ENCODE measurements around the gene C4orf50.

The C4orf50 gene

GRCh38 chr4:6043843-6044242 is 25.6 kb upstream of the C4orf50 start:
- DNase-seq (ENCODE audit: low spot score): no peak

DNA sequence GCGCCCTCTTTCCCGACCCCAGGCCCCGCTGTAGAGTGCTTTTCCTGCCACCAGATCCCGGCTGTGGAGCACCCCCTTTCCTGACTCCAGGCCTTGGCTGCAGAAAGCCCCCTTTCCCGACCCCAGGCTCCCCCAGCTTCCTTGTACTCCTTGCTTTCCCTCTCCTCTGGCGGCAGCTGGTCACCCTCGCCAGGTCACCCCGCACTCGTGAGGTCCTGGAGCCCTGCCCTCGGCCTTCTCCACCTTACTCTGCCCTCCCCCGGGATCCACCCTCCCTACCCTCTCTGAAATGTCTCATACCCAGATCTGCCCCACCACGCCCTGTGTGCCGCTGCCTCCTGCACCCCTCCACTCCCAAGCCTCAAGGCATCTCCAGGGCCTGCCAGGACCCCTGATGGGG is 25.0 kb upstream of the C4orf50 start:
- DNase-seq (ENCODE audit: low spot score): no peak

GRCh38 chr4:6042293-6043063 is 24.2 kb upstream of the C4orf50 start:
- no peak for DNase-seq (ENCODE audit: low spot score)

GRCh38 chr4:6041800-6042199 is 23.6 kb upstream of the C4orf50 start:
- DNase-seq (ENCODE audit: low spot score): no peak

DNA sequence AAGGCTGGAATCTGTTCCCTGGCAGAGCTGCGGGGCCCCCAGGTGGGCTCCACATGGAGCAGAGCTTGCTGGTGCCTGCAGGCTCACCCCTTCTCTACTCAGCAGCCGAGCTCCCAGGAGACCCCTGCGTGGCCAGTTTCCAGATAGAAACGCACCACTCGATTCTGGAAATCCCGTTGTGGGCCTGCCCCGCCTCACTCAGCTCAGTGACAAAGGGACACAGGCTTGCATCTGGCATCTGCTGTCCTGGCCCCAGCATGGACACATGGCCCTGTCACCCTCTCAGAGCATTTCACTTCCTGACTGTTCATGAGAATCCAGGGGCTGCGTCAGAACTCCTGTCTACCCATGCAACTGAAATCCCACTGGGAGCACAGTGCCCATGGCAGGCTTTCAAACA is 20.5 kb upstream of the C4orf50 start:
- DNase-seq (ENCODE audit: low spot score): no peak

- DNase-seq (ENCODE audit: low spot score): no peak
Measured at GRCh38 chr4:6035786-6036185, 17.6 kb upstream of the C4orf50 start.

DNA sequence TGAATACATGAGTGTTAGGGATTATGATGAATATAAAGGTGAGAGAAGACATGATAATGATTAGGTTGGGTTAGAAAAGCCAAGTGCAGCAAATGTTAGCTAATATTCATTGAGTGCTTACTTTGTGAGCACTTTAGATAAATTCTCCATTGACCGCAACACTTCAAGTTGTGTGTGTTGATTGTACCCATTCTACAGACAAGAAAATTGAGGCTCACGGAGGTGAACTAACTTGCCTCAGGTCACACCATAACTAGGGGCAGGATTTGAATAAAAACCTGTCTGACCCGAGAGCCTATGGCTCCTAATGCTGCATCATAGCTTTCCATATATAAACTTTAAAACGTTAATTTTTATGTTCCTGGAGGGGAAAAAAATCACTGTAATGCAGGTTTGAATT is 15.2 kb upstream of the C4orf50 start:
- no peak for DNase-seq (ENCODE audit: low spot score)

DNA sequence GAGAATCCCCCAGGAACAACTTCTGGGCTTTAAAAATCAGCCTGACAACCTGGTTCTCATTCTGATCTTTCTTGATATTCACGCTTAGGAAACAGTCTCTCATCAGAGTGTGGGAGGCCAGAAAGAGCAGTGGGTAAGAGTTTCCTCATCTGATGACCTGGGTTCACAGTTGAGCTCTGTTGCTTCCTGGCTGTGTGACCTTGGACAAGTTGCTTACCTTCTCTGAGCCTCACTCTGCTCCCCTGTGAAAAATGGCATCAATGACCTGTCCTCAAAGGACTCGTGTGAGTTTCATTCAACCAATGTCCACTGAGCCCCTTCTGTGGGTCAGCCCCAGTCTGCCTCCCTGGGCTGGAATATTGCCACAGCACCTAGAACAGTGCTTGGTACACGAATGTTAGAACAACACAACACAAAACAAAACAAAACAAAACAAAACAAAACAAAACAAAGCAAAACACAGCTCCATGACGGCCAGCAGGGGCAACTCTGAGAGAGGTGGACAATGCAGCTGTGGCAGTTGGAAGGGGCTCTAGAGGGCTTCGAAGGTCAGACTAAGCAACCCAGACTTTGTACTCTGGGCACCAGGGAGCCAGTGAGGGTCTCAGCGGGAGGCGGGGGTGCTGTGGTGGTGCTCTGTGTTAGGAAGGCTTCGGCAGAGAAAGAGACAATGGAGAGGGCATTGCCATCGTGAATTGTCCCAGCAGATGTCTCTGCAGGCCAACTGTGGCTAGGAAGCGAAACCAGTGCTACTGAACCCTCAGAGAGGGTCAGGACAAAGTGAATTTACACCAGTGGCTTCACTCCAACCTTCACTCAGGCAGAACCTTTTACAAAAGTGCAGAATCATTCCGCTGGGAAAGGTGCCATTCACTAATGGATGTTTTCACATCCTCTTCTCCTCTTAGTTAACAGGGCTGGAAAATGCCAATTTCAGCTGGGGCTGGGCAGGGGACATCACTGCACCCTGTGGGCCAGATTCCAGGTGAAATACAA is 14.3 kb upstream of the C4orf50 start:
- no peak for DNase-seq (ENCODE audit: low spot score)

DNA sequence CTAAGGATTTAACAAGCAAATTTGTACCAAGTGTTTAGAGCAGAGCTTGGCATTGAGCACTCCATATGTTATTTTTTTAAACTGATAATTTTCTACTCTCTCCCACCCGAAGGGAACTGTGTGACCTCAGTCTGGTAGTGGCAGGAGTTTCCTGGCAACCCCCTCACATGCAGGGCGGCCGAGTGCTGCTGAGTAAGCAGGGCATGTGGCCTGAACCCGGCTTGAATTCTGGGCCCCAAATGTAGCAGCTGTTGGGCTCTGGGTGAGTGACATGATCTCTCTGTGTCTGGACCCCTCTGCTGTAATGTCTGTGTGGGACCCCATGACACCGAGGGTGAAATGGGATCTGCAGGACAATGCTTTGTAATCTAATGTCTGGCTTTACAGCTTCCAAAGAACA is 13.6 kb upstream of the C4orf50 start:
- no peak for DNase-seq (ENCODE audit: low spot score)

DNA sequence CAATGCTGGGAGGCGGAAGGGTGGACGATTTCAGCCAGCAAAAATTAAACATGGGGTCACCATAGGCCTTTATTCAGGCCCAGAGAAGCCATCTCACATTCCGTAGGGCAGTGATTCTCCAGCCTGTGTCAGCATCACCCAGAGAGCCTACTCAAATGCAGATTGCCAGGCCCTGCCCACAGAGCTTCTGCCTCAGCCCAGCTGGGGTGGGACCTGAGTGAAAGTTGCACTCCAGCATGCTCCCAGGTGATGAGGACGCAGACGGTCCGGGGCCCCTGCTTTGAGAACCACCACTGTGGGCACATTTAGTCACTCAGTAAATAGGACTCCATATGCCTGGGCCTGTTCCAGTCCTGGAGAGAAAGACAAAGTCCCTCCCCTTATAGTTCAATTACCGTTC is 12.4 kb upstream of the C4orf50 start:
- DNase-seq (ENCODE audit: low spot score): no peak

DNA sequence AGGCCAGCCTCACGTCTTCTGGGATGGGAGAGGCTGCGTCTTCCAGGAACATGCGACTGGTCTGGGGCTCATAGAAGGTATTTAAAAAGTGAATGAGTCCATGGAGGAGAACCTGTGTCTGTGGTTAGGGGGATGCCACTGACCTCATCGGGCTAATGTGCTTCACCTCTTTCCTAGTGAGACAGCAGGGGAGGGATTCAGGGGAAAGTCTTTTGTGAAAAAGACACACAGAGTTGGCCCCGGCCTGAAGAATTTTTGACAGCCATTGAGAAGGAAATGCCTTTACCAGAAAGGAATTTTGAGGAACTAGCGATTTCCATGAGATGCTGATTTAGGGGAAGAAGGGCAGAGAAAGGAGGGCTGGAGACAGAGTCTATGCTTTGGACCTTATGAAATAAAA is 11.0 kb upstream of the C4orf50 start:
- no peak for DNase-seq (ENCODE audit: low spot score)

- no peak for DNase-seq (ENCODE audit: low spot score)
Measured at GRCh38 chr4:6028168-6028567, 9.9 kb upstream of the C4orf50 start.

DNA sequence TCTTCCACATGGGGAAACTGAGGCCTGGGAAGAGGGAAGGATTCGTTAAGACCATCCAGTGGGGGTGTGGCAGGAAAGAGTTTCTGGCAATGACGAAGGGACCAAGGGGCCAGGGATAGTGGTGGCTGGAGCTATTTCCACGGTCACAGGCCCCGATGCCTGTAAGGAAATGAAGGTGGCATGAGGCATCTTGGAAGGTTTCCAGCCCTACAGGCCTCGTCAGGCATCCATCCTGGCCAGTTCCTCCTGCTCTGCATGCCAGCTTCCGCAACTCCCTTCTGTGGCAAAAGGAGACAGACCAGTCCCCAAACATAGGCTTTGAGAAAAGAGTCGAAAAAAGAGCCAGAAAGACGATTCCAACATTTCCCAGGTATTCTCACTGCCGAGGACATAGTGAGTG is 9.2 kb upstream of the C4orf50 start:
- no peak for DNase-seq (ENCODE audit: low spot score)

GRCh38 chr4:6024313-6024960 is 6.2 kb upstream of the C4orf50 start:
- no peak for DNase-seq (ENCODE audit: low spot score)

DNA sequence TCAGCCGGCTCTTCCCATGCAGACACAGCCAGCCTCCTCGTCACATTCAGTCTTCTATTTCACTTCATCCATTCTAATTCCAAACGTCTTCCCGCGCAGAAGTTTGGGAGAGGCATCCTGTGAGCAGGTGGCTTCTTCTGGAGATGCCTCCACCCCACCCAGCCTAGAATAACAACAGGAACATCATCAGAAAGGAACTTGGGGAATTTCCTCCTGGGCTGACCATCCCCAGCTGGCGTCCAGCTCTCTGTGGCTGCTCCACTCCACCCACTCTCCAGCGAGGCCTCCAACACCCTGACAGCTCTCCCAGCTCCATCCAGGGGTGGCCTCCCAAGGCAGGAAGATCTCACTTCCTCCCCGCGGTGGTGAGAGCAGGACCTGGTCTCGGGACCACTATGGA is 5.5 kb upstream of the C4orf50 start:
- no peak for DNase-seq (ENCODE audit: low spot score)

- DNase-seq (ENCODE audit: low spot score): no peak
Measured at GRCh38 chr4:6022607-6023288, 4.5 kb upstream of the C4orf50 start.

DNA sequence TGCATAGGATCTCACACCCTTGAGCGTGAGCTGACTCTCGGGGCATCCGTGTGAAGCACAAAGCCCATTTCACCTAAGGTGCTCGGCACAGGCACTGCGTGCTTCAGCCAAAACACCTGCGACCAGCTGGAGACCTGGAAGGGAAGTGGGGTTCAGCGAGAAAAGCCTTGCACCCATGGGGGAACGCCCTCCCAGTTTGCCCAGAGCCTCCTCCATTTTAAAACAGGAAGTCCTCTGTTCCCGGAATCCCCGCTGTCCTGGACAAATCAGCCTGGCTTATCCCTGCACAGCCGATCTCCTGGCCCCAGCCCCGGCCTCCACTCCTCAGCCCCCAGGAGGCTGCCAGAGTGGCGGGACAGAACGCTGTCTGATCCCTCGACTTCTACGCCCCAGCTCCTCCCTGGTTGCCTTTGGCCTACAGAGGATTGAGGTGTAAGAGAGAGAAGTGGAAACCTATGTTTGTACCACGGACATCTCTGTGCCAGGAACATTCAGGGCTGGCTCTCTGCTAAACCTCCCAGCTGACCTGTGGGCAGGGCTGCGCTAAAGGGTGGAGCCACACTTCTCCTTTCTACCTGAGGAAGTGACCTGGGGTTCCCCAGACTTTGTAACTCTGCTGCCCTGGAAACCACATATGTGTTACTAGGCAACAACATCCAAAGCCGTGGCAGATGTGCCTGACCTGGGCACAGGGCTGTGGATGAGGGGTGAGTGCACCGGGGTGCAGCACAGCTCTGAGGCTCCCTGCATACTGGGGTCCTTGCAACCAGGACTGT is 3.8 kb upstream of the C4orf50 start:
- no peak for DNase-seq (ENCODE audit: low spot score)

GRCh38 chr4:6020613-6021012 is 2.4 kb upstream of the C4orf50 start:
- DNase-seq (ENCODE audit: low spot score): no peak

GRCh38 chr4:6019316-6020263 is 1.4 kb upstream of the C4orf50 start:
- DNase-seq (ENCODE audit: low spot score): peak; percentile 77

- DNase-seq (ENCODE audit: low spot score): no peak
Measured at GRCh38 chr4:6017800-6018199, 431 bp downstream of the C4orf50 start.

Data from SK-N-DZ (cell line).